A172 (cell line): Measurements from ENCODE around the gene OSBPL10. TPM values are rescaled to one million over a fixed set of nuclear protein-coding genes. Genes with fewer than 3 reads are reported as not detected.

Experiments used
- DNase-seq: peaks from one replicate; pipeline ENCODE4 v3.0.0-alpha.2; 2015; ENCODE audit warnings: low spot score
- total RNA-seq: library from RNA; depleted of rRNA; stranded (reverse); fragments of >200 nt; shearing (Covaris generic); gene quantifications from 2 replicates; pipeline ENCODE4 v1.2.3, GENCODE V29; 2014

Gene OSBPL10
- total RNA-seq, 1 experiment from 2014 or later = 24.2 TPM

- DNase-seq = no peak
Observed at GRCh38 chr3:31988271-31988670, 7.2 kb upstream of the OSBPL10 start.

DNA sequence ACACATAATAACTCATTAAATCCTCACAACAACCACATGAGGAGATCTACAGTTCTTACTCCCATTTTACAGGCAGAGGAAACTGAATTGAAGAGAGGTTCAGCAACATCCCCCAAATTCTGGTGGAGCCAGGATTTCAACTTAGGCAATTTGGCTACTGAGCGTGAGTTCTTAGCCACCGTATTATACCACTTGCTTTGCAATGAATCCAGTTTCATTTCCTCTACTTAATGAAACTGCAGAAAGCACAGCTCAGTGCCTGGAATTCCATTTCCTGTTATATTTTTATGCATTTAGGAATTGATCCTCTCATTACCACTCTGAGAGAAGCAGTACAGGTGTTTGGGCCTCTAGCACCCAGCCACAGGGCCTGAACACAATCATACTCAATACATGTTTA is 4.8 kb upstream of the OSBPL10 start:
- DNase-seq = no peak

- DNase-seq = no peak
Observed at GRCh38 chr3:31984321-31984720, 3.3 kb upstream of the OSBPL10 start.

- peak; percentile 52 for DNase-seq
Observed at GRCh38 chr3:31980530-31981205, 394 bp downstream of the OSBPL10 start.

GRCh38 chr3:31979001-31979697 is 1.9 kb downstream of the OSBPL10 start:
- no peak for DNase-seq

DNA sequence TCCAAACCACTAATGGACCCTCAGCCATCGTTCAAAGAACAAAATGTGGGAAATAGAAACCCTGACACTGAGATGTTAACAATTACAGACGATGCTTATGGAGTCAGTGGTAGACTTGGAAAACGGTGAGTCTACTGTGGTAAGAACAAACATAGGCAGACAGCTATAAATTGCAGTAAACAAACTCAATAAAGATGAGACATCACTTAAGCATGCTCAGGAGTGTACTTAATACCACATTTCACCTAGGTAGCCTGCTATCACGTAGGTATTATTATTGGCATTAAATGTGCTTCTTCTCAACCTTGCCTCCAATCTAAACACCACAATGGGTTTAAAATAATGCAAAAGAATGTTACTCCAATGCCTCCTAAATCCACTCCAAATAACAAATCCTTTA is 2.5 kb downstream of the OSBPL10 start:
- no peak for DNase-seq

DNA sequence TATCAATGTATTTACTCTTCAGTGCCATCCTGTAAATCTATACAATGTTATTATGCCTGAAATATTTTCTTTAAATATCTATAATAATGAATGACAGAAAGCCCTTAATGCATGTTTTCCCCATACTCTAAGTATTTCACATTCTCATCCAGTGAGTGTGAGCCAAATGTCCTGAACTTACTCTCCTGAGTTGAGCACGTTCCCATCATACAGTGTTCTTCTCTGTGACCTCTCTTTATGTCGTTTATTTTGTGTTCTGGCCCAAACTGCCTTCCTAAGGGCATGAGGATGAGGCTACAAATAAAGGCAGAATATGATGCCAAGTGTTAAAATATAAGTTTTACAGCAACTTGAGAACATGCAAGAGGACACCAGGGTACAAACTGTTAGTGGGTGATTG is 3.3 kb downstream of the OSBPL10 start:
- no peak for DNase-seq

- no peak for DNase-seq
Observed at GRCh38 chr3:31976302-31976701, 4.8 kb downstream of the OSBPL10 start.

GRCh38 chr3:31974964-31975363 is 6.1 kb downstream of the OSBPL10 start:
- DNase-seq = no peak

DNA sequence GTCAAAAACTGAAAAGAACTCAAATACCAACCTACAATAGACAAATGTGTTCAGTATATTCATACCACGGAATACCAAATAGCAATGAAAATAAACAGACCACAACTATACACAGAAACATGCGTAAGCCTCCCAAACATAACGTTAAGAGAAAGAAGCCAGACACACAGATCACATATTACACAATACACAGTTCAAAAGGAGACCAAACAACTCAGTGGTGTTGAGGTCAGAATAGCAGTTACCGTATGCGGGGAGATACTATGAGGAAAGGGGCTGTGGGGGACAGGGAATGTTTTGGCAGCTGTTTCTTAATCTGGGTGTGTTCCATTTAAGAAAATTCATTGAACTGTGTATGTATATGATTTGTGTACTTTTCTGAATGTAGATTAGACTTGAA is 6.6 kb downstream of the OSBPL10 start:
- DNase-seq = no peak

DNA sequence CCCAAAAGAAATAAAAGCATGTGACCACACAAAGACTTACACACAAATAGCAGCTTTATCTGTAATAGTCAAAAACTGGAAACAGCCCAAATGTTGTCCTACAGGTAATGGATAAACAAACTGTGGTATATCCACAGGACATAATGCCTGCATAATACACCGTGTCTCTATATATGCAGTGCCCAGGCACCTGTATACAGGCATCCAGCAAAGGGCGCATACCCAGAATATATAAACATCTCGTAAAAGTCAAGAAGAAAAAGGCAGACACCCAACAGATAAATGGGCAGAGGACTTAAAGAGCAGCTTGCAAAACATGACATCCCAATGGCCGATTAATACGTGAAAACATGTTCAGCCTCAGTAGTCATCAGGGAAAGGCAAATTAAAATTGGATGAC is 7.2 kb downstream of the OSBPL10 start:
- DNase-seq = no peak

DNA sequence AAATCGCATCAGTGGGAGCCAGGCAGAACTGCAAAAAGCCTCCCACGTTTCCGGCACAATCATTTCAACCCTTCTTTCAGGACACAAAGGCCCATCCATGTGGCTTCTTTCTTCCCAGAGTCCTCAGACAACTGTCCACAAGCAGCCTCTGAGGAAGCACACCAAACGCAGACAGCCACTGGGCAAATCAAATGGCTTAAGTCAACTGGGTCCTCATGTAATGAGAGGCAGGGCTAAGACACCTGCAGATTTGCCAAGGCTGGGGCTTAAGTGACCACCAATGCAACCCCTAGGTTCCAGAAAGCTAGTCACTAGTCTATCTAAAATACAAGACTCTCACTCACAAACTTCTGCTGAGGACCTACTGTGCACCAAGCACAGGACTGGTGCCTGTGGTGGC is 8.0 kb downstream of the OSBPL10 start:
- no peak for DNase-seq

GRCh38 chr3:31971607-31972006 is 9.5 kb downstream of the OSBPL10 start:
- no peak for DNase-seq

DNA sequence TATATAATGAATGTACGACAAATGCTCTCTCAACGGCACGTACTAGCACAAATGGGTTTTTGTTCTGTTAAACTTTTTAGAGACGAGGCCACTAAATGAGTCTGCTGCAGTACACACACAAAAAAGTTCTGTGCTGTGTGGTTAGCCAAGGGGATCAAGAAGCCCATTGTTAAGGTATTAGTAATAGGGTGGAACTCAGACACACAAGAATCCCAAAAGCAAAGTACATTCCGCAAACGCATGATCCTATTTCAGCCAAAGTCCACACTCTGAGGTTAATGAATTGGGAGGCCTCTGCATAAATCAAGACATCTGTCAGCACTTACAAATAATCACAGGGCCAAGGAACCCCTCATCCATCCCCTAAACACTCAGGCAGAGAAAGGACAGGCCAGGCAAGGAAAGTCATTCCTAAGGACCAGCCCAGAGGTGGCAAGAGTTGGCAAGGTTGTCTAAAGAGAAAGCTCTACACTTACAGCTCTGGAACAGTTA is 12.1 kb downstream of the OSBPL10 start:
- peak; percentile 97 for DNase-seq

- DNase-seq = peak; percentile 72
Observed at GRCh38 chr3:31968369-31968926, 12.6 kb downstream of the OSBPL10 start.

DNA sequence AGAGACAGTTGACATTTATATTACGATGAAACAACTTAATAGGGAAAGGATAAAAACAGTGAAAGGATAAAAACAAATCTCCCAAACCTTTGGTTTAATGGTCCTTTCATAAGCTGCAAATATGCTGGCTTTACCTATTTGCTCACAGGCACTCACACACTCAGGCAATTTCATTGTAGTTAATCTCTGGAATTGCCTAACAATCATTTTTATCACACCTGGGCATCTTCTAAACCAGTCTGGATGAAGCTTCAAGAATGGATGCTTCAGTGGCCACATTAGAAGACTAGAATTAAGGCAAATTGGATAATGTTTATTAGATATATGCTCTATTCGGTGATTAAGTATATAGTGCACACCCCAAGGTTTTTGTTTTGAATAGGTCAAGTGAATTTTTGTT is 13.5 kb downstream of the OSBPL10 start:
- DNase-seq = no peak

- DNase-seq = no peak
Observed at GRCh38 chr3:31966978-31967591, 14.0 kb downstream of the OSBPL10 start.

- no peak for DNase-seq
Observed at GRCh38 chr3:31962801-31963205, 18.3 kb downstream of the OSBPL10 start.

DNA sequence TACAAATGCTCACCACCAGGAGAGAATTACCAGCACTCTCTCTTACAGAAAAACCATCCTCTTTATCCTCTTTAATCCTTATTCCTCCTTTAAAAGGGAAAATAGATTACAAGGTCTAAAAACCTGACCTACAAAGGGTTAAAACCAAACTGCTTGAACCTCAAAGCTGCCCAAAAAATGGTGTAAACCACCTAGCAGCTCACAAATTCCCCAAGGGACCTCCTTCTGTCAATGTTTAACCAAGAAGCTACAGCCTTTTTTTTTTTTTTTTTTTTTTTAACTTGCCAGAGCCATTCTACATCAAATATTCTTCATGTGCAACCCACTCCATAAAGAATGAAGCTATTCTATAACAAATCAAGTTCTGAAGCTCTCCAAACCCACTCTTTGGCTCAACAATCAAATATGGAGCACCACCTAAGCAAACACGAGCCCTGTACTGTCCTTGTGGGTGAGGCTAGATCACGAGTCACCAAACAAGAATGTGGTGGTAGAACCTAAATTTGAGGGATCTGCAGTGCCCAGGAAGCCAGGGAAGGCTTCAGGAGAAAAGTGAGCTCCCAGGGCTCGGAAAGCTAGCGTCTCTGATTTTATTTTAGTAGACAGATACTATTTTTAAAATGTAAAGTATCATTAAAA is 20.1 kb downstream of the OSBPL10 start:
- peak; percentile 59 for DNase-seq

DNA sequence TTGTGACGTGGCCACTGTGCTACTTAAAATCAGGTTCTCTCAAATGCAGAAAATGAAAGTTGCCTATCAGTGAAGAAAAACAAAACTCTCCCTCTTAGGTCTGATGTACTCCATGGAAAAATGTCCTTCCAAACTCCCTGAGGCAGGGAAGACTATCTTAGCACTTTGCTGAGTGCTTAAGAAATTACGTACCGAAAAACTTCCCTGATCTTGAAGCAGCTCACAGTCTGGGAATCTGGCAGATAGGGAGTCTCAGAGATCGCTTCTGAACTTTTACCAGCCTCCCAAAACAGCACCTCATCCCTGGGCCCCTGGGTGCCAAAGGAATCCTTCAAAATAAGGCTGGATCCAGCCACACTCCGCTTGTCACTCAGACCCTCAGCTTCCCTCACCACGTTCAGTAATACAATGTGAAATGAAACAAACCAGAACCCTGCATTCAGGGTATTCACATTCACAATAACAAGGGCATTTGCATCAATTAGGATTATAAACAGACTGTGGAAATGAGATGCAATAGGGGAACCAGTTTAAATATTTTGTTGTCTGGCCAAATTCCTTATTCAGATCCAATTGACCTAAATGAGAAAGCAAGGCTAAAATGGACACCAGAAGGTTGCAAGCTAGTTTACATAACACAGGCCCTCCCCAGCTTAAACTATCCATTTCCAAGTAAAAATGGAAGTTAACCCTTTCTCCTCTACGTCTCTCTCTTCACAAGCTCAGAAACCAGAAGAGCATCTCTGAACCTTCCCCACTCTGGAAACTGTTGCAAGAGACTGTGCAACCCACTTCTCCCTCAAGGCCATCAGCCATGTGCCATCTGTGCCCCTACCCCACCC is 20.9 kb downstream of the OSBPL10 start:
- DNase-seq = no peak

GRCh38 chr3:31959251-31959650 is 21.8 kb downstream of the OSBPL10 start:
- DNase-seq = no peak
